ENCODE data around the gene LTB. TPM values are rescaled to one million over a fixed set of nuclear protein-coding genes. Genes with fewer than 3 reads are reported as not detected.

LTB gene
- total and polyA plus RNA-seq, 2 of the 13 experiments (the other 11 are each of a cell fraction or from before 2014, with no cell fraction given) = 0.09 to 0.22 TPM

DNA sequence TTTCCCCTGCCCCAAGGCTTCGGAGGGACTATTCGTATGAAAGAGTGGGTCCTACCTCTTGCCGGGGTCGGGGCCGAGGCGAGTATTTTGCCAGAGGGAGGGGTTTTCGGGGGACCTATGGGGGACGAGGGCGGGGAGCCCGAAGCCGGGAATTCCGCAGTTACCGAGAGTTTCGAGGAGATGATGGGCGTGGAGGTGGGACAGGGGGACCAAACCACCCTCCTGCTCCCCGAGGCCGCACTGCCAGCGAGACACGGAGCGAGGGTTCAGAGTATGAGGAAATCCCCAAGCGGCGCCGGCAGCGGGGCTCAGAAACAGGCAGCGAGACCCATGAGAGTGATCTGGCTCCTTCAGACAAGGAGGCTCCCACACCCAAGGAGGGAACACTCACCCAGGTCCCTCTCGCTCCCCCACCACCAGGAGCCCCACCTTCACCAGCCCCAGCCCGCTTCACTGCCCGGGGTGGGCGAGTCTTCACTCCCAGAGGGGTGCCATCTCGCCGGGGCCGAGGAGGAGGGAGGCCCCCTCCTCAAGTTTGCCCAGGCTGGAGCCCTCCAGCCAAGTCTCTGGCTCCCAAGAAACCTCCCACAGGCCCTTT is 49.6 kb upstream of the LTB start:
- WGBS (ENCODE audit: low lambda C conversion rate) = 98% methylated on average over 31 of the region's 32 CpGs
- H3K36me3 ChIP-seq (replicated peaks in 1 of 2; ENCODE audit: control insufficient read depth in 1 of 2, insufficient read depth in 2 of 2, low read length in 2 of 2) = peaks cover 72 to 100% of the 10 kb centered on the region in 2 experiments
- intact Hi-C loops (cut with micrococcal nuclease; ENCODE audit: unreplicated experiment) = no loop called here
- H3K4me2 ChIP-seq (ENCODE audit: low read depth, low read length) = no peak overlapping the region
- FAIRE-seq (no peak), DNase-seq (ENCODE audit: low spot score) (no peak), ATAC-seq (no peak; the same call in 2 of the 3 replicates)
- no peak overlapping the region for H3K4me3 ChIP-seq (replicated peaks in 1 of 3; ENCODE audit: insufficient read depth in 1 of 3, low read depth in 2 of 3, low read length in 3 of 3)
- H3K27ac ChIP-seq (ENCODE audit: extremely low read length, insufficient read depth, low read length) = no peak overlapping the region
- H3K9ac ChIP-seq (ENCODE audit: insufficient read depth, low read depth, low read length) = no peak overlapping the region
- no peaks in the 10 kb centered on the region for H3K79me2 ChIP-seq (ENCODE audit: insufficient read depth, low read length)
- CTCF ChIA-PET (ENCODE audit: low intra/inter-chr PET ratio, low total read pairs) = no interaction called here
- H2AFZ ChIP-seq (ENCODE audit: low read length) = no peak overlapping the region
- no peaks in the 10 kb centered on the region for H3K27me3 ChIP-seq (ENCODE audit: control insufficient read depth in 1 of 2, insufficient read depth in 2 of 2, low read length in 2 of 2)
- no peaks in the 10 kb centered on the region for H4K20me1 ChIP-seq (ENCODE audit: insufficient read depth, low read length)
- H3K4me1 ChIP-seq (ENCODE audit: insufficient read depth, low read length) = no peaks in the 10 kb centered on the region
- no TSS peak for BruUV-seq (replicated peaks)
- TF ChIP-seq ZNF558 (CRISPR knock-in tag; IDR thresholded peaks at IDR 0.05; ENCODE audit: borderline replicate concordance) (no peak), EEA1 (CRISPR knock-in tag; IDR thresholded peaks at IDR 0.05; ENCODE audit: borderline replicate concordance) (no peak), RBM39 (IDR thresholded peaks at IDR 0.05; ENCODE audit: low read depth, low read length, poor library complexity, severe bottlenecking) (peak; percentile 5), POLR2AphosphoS5 (IDR thresholded peaks at IDR 0.05; ENCODE audit: low read depth, low read length) (peak; percentile 19; the same call in 1 of the 2 replicates), ZNF75D (CRISPR knock-in tag; IDR thresholded peaks at IDR 0.05; ENCODE audit: borderline replicate concordance) (no peak), HNRNPL (IDR thresholded peaks at IDR 0.05; ENCODE audit: low read depth, low read length) (0 out of 2 replicates have a peak, but pooled peaks have one; percentile 15), RBFOX2 (IDR thresholded peaks at IDR 0.05; ENCODE audit: low read depth, low read length) (peak; percentile 67)
- TF ChIP-seq, protein P1, sequence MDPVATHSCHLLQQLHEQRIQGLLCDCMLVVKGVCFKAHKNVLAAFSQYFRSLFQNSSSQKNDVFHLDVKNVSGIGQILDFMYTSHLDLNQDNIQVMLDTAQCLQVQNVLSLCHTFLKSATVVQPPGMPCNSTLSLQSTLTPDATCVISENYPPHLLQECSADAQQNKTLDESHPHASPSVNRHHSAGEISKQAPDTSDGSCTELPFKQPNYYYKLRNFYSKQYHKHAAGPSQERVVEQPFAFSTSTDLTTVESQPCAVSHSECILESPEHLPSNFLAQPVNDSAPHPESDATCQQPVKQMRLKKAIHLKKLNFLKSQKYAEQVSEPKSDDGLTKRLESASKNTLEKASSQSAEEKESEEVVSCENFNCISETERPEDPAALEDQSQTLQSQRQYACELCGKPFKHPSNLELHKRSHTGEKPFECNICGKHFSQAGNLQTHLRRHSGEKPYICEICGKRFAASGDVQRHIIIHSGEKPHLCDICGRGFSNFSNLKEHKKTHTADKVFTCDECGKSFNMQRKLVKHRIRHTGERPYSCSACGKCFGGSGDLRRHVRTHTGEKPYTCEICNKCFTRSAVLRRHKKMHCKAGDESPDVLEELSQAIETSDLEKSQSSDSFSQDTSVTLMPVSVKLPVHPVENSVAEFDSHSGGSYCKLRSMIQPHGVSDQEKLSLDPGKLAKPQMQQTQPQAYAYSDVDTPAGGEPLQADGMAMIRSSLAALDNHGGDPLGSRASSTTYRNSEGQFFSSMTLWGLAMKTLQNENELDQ (CRISPR knock-in tag; IDR thresholded peaks at IDR 0.05; ENCODE audit: borderline replicate concordance) = no peak
- TF ChIP-seq, protein P2, sequence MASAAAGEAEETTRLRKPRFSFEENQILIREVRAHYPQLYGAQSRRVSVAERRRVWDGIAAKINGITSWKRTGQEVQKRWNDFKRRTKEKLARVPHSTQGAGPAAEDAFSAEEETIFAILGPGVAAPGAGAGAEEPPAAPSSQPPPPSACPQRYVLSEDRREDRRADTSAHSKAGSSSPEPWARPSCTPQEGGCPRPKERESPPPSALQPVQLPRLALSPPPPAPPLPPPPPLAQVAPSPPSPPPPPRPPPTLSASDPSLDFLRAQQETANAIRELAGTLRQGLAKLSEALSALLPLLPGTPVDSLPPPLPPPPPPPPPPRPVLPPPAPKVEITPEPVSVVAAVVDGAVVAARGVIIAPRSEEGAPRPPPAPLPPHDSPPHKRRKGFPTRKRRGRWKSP (CRISPR knock-in tag; IDR thresholded peaks at IDR 0.05) = no peak
- in situ Hi-C loops (cut with HindIII; ENCODE audit: extremely low pct_ligation_motif_present, low pct_unique_long_range_greater_than_20kb) = no loop called here
- H3K9me3 ChIP-seq (ENCODE audit: low read length) = no peaks in the 10 kb centered on the region
- POLR2A ChIA-PET = interaction anchor here (1.5 kb wide), 1 partner anchor 11 kb away, joined by 4 read pairs; the partner anchor contains the start of gene PRRC2A
